Neutrophil (primary cell): ENCODE results near the gene IRX4.

Source experiments
- H3K27ac ChIP-seq: fragments of 200-600 bp; sonication (generic); 2 replicates; pipeline ENCODE4 v1.5.1; 2016; ENCODE audit warnings: mild to moderate bottlenecking, moderate library complexity
- H3K27me3 ChIP-seq: fragments of 200-600 bp; sonication (generic); 2 replicates; pipeline ENCODE4 v1.6.0; 2016; ENCODE audit warnings: mild to moderate bottlenecking
- H3K36me3 ChIP-seq: fragments of 200-600 bp; sonication (generic); 2 replicates; pipeline ENCODE4 v1.5.1; 2017
- H3K4me1 ChIP-seq, 2 experiments: fragments of 200-600 bp in 1 of 2; sonication (generic) in 1 of 2; 1 replicate in 1 of 2; 2 replicates in 1 of 2; pipeline versions ENCODE4 v1.5.1 to v1.6.1; 2013 to 2016; ENCODE audit warnings: low read depth in 1 of 2, low read length in 1 of 2, mild to moderate bottlenecking in 1 of 2, moderate library complexity in 1 of 2; ENCODE audit not compliant: control insufficient read depth in 1 of 2, insufficient read depth in 1 of 2
- H3K4me3 ChIP-seq, 2 experiments: fragments of 200-600 bp in 1 of 2; sonication (generic) in 1 of 2; 1 replicate in 1 of 2; 2 replicates in 1 of 2; pipeline ENCODE4 v1.5.1; 2013 to 2016; ENCODE audit warnings: low read depth in 1 of 2, low read length in 1 of 2, mild to moderate bottlenecking in 1 of 2, moderate library complexity in 1 of 2
- H3K9me3 ChIP-seq: fragments of 200-600 bp; sonication (generic); 2 replicates; pipeline ENCODE4 v1.5.1; 2016
- TF ChIP-seq, protein P1 (sequence below): fragments of 200-600 bp; sonication (generic); IDR thresholded peaks from 2 replicates; pipeline ENCODE4 v1.5.1; 2016; ENCODE audit warnings: antibody characterized with exemption

IRX4 gene

DNA sequence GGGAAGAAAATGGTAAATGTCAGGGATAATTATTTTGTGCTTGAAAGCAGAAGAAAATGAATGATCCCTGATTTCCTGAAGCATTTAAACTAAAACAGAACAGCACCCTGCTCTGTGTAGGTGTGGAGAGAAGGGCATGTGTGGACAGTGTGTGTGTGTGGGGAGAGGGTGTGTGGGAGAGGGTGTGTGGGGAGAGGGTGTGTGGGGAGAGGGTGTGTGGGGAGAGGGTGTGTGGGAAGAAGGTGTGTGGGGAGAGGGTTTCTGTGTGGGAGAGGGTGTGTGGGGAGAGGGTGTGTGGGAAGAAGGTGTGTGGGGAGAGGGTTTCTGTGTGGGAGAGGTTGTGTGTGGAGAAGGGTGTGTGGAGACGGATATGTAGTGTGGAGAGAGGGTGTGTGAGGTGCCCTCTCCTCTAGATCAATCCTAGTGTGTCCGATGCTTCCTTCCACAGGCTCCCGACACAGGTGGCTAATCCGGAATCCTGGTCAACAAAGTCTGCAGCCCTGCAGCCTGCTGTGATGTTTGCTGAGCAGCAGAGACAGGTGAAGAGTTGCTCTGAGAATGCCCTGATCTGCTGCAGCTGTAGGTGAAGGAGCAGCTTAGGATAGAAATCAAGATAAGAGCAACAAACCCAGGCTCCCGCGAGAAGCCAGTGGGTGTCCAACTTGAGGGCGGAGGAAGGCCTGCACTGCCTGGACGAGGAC lies 15.5 kb downstream of the IRX4 start:
- TF ChIP-seq, protein P1, sequence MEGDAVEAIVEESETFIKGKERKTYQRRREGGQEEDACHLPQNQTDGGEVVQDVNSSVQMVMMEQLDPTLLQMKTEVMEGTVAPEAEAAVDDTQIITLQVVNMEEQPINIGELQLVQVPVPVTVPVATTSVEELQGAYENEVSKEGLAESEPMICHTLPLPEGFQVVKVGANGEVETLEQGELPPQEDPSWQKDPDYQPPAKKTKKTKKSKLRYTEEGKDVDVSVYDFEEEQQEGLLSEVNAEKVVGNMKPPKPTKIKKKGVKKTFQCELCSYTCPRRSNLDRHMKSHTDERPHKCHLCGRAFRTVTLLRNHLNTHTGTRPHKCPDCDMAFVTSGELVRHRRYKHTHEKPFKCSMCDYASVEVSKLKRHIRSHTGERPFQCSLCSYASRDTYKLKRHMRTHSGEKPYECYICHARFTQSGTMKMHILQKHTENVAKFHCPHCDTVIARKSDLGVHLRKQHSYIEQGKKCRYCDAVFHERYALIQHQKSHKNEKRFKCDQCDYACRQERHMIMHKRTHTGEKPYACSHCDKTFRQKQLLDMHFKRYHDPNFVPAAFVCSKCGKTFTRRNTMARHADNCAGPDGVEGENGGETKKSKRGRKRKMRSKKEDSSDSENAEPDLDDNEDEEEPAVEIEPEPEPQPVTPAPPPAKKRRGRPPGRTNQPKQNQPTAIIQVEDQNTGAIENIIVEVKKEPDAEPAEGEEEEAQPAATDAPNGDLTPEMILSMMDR: no peak
- Histone ChIP-seq H3K27ac (no peak overlapping the region), H3K9me3 (no peaks in the 10 kb centered on the region), H3K36me3 (no peaks in the 10 kb centered on the region), H3K4me1 (no peaks in the 10 kb centered on the region), H3K4me3 (no peak overlapping the region), H3K27me3 (peaks cover 74% of the 10 kb centered on the region)

DNA sequence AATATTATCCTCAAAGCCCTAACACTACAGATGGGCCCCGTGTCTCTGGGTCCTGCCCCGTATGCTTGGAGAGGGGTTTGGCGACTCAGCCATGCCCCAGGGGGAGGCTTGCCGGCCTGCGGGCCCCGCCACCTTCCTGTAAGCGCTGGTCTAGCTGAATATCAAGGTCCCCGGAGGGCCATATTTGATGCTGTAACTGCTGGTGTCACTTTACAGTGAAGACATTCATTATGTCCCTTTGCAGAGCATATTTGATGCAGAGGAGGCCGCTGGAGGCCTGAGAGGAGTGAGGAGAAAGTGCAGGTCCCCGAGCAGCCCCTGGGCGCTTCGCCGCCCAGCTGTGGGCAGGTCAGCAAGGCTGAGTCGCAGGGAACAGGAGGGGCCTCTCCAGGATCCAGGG lies 16.8 kb downstream of the IRX4 start:
- Histone ChIP-seq H3K36me3 (no peaks in the 10 kb centered on the region), H3K9me3 (no peaks in the 10 kb centered on the region), H3K4me3 (no peak overlapping the region), H3K27ac (no peak overlapping the region), H3K27me3 (peaks cover 75% of the 10 kb centered on the region), H3K4me1 (no peaks in the 10 kb centered on the region)
- TF ChIP-seq, protein P1: no peak

DNA sequence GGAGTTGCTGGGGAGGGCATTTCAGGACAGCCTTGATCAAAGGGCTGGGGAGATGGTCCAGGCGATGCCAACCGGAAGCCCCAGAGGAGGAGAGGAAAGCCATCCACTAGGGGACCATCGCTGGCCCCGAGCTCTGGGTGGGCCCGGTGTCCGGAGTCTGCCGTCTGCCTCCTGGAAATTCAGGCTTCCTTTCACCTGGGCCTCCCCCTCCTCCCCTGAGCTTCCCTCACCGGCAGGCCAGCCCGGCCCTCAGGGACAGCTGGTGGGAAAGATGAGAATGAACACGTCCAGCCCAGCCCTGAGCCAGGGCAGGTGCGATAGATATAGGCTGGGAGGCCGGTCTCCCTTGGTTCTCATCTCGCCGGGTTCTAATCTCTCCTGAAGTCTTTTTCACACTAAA lies 17.2 kb downstream of the IRX4 start:
- TF ChIP-seq, protein P1: no peak
- Histone ChIP-seq H3K4me3 (no peak overlapping the region), H3K27me3 (peaks cover 78% of the 10 kb centered on the region), H3K9me3 (no peaks in the 10 kb centered on the region), H3K36me3 (no peaks in the 10 kb centered on the region), H3K27ac (no peak overlapping the region), H3K4me1 (no peaks in the 10 kb centered on the region)

DNA sequence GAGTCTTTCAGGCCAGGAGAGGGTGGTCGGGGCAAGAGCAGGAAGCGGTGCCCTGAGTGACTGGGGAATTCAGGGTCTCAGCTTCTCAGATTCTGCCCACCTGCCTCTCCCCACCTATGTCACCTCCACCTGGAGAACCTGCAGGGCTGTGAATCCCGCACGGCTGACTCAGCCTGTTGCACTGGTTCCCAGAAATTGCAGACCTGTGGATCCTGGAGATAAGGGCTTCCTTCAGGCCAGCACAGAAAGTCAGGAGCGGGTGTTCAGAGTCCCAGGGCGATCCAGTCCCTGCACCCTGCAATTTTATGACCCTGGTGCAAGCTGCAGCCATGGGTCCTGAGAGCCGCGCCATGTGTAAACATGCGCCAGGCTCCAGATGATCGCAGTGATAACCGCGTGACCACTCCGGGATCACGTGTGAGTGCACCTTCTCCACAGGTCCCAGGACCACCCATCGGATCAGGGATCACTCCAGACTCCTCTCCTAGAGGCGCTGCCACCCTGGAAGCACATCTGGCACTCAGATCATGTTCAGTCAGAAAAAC lies 17.8 kb downstream of the IRX4 start:
- no peaks in the 10 kb centered on the region for H3K36me3 ChIP-seq
- peaks cover 78% of the 10 kb centered on the region for H3K27me3 ChIP-seq
- H3K9me3 ChIP-seq: no peaks in the 10 kb centered on the region
- H3K27ac ChIP-seq: no peak overlapping the region
- TF ChIP-seq, protein P1: no peak
- H3K4me1 ChIP-seq: no peaks in the 10 kb centered on the region
- no peak overlapping the region for H3K4me3 ChIP-seq

DNA sequence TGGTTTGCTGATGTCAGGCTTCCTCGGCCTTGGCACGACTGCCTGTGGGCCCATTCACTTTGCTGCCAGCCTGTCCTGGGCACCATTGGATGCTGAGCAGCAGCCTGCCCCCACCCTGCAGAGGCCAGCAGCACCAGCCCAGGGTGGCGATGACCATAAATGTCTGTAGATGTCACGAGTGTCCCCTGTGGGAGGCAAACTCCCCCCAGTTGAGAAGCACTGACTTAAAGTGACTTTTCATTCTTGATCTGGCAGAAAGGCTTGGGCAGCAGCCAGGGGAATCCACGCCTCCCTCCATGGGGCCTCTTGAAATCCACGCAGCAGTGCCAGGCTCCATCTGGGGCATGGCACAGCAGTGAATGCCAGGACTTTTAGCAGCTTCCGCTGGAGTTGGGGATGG lies 21.8 kb downstream of the IRX4 start:
- Histone ChIP-seq H3K9me3 (no peaks in the 10 kb centered on the region), H3K27me3 (peaks cover 53% of the 10 kb centered on the region)

More for the DNA sequence above, 21.8 kb downstream of the IRX4 start:
- no peaks in the 10 kb centered on the region for H3K4me1 ChIP-seq
- no peak overlapping the region for H3K27ac ChIP-seq
- TF ChIP-seq, protein P1: no peak
- no peak overlapping the region for H3K4me3 ChIP-seq
- H3K36me3 ChIP-seq: no peaks in the 10 kb centered on the region
